GM18499 (cell line): Measurements from ENCODE around the gene TFCP2L1.
"Not testable (repeated sequence)": the region's sequence is repeated elsewhere in the genome, so short reads cannot be mapped to it uniquely, and the experiment has no call there.

Experiments used
- ATAC-seq: cut with Tn5 transposase; IDR thresholded peaks from one replicate; pipeline ENCODE4 v1.9.1; 2021; ENCODE audit warnings: moderate number of reproducible peaks; ENCODE audit not compliant: insufficient read depth, unreplicated experiment

Gene TFCP2L1

GRCh38 chr2:121231385-121232000 is 53.5 kb downstream of the TFCP2L1 start:
- ATAC-seq: no peak

DNA sequence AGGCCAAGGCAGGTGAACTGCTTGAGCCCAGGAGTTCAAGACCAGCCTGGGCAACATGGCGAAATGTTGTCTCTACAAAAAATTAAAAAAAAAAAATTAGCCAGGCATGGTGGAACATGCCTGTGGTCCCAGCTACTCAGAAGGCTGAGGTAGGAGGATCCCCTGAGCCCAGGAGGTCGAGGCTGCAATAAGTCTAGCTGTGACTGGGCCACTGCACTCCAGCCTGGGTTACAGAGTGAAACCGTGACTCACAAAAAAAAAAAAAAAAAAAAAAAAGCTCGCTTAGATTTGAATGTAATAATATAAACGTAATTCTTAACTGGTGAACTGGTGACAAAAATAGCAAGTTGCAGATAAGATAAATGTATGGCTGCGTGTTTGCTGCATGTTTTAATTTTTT is 56.5 kb downstream of the TFCP2L1 start:
- no peak for ATAC-seq

DNA sequence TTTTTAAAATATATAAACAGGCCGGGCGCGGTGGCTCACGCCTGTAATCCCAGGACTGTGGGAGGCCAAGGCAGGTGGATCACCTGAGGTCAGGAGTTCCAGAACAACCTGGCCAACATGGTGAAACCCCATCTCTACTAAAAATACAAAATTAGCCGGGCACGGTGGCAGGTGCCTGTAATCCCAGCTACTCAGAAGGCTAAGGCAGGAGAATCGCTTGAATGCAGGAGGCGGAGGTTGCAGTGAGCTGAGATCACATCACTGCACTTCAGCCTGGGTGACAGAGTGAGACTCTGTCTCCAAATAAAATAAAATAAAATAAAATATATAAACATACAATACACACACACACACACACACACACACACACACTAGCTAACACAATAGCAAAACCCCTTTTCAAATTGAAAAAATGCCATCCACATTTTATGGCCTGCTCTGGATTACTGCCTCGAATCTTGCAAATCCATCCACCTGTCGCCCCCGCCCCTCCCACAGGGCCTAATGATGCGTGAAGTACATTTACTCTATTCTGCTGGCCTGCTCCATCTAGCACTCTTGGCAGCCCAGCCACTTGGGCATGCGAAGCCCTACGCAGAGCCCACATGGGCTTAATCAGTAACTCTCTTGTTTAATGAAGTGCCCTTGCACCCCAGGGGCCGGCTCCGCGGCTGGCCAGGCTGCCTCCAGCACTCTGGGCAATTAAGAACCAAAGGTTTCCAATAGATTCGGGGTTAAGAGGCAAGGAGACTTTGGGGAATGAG is 57.4 kb downstream of the TFCP2L1 start:
- not testable (repeated sequence) for ATAC-seq

- ATAC-seq: not testable (repeated sequence)
Observed at GRCh38 chr2:121225681-121226080, 59.3 kb downstream of the TFCP2L1 start.

DNA sequence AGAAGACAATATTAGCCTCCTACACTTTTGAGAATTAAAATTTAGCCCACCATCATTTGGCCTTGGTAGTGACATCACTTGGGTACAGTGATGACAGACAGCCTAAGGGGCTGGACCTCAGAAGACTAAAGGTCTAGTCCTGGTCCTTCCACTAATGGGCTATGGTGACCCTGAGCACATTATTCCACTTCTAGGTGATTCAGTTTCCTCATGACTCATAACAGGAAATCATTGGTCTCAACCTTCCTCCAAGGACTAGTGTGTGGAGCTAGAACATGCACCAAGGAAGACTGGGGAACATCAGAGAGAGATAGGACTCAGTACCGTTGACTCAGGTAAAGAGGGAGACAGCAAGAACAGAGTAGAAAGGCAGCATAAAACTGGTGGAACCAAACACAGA is 64.0 kb downstream of the TFCP2L1 start:
- ATAC-seq: no peak

DNA sequence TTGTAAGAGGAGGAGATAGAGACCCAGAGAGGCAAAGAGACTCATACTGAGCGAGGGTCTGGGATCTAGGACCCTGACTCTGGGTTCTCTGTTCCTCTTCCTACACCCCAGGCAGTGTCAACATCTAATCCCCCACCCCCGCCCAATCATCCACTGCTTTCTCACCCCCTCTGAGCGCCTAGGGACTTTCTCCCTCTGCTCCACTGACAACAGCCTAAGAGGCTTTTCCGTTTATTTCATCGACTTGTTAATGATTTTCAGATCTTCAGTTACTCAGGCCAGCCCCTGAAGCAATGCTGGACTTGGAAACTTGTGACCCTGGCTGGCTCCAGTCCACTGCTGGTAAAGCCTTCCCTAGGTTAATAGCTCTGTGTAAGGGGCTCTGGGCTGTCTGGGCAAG is 65.1 kb downstream of the TFCP2L1 start:
- ATAC-seq: no peak

- no peak for ATAC-seq
Observed at GRCh38 chr2:121218386-121218938, 66.5 kb downstream of the TFCP2L1 start.

- no peak for ATAC-seq
Observed at GRCh38 chr2:121217627-121218026, 67.4 kb downstream of the TFCP2L1 start.

- no peak for ATAC-seq
Observed at GRCh38 chr2:121214296-121214695, 70.7 kb downstream of the TFCP2L1 start.

DNA sequence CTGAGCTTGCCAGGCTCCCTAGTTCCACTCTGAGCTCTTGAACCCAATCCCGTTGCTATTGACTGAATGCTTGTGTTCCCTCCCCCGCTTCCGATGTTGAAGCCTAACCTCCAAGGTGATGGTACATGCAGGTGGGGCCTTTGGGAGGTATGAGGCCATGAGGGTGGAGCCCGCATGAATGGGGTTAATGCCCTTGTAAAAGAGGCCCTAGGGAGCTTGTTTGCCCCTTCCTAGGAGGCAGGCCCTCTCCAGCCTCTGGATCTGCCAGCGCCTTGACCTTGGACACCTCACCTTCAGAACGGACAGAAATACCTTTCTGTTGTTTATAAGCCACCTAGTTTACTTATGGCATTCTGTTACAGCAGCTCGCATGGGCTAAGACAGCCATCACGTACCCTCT is 71.6 kb downstream of the TFCP2L1 start:
- no peak for ATAC-seq

DNA sequence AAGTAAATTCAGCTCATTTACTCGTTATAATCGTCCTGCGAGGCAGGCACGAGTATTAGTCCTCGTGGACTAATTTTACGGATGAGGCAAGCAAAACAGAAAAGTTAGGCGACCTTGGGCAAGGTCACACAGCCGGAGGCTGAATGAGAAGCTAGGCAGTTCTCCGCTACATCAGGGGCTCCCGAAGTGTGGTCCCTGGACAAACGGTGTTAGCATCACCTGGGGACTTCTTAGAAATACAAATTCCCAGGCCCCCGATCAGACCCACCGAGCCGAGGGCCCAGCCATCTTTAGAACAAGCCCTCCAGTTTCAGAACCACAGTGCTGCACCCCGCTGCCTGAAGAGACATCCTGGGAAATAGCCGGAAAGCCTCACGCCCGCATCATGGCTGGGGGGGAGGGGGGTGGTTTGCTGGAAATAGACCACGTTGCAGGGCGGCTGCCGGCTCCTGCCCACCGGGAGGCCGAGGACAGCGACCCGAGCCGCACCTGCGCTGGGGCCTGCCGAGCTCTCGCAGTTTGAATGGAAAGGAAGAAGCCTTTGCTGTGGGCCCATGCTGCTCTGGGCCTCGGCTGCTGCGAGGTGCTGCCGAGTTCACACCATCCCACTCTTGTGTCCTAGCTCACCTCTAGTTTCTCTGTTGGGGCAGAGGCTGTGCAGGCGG is 72.2 kb downstream of the TFCP2L1 start:
- ATAC-seq: no peak

GRCh38 chr2:121211689-121212151 is 73.3 kb downstream of the TFCP2L1 start:
- ATAC-seq: no peak

- ATAC-seq: no peak
Observed at GRCh38 chr2:121211251-121211650, 73.8 kb downstream of the TFCP2L1 start.

DNA sequence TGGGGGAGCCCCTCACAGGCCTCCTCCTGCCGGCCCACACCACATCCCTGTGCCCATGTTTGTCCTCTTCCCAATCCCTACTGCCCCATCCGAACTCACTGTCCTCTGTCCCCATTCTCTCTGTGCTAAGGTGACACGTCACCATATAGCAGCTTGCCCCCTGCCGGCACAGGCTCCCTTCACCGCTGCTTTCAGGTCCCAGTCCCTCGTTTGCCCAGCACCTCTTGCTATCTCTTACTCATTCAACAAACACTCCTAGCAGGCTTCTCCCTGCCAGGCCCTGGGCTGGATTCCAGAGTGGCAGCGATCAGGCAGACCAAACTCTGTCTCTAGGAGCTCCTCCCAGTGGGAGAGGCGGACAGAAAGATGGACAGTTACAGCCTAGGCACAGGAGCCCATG is 74.3 kb downstream of the TFCP2L1 start:
- ATAC-seq: no peak

GRCh38 chr2:121209014-121209610 is 75.9 kb downstream of the TFCP2L1 start:
- ATAC-seq: no peak

- no peak for ATAC-seq
Observed at GRCh38 chr2:121207494-121207893, 77.5 kb downstream of the TFCP2L1 start.

DNA sequence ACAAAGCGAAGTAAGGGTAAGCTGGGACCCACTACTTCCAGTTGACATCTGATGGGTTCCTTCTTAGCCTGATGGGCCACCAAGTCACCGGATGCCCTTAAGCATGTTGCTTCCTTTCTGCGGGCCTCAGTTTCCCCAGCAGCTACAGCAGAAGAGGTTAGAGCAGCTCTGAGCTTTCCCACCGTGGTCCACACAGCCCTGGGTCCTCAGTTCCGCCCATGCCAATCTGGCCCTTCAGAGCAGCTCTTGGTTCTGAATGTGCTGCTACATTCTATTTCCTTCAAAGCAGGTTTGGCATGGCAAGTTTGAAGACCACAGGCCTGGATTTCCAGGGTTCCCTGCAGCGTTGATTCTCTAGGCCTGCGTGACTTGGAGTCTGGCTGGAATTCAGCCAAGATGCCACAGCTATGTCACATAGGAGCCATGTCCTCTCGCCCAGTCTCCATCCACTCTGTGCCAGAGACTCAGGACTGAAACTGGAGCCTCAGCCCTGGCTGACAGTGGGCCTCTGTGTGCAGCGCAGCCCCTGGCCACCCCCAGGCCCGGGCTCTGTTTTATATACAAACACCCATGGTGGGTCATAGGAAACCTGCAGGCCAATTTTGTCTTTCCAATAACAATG is 79.6 kb downstream of the TFCP2L1 start:
- ATAC-seq: no peak

- no peak for ATAC-seq
Observed at GRCh38 chr2:121203591-121204249, 81.3 kb downstream of the TFCP2L1 start.

DNA sequence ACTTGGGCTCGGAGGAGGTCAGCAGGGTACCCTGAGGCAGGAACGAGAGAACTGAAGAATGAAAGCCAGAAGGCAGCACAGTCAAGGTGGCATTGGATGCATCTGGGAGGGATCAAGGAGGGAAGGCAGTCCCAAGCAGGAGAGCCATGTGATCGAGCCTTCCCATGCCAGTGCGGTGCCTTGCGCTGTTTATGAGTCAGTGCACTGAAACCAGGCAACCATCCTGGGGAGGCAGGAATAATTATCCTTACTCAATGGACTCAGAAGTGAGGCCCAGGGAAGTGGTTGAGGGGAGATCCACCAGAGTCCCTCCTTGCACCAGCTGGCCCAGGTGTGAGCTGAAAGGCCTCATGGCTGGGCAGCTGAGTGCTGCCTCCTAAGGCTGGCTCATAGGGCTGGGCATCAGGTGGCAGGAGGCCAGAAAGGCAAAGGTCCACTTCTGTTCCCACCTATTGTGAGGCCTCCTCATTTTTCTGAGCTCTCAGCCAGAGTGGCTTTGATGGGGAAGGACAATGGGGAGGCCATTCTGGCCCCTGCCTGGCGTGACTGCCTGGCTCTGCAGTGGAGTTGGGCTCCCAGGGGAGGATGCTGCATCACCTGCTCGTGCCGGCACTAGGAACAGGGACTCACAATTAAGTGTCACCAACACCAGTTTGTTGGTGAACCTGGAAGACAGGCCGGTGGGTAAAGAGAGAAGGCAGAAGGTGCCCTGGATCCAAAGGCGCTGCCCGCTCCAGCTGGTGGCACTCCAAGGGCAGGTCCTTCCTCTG is 82.3 kb downstream of the TFCP2L1 start:
- no peak for ATAC-seq
